Neural cell (in vitro differentiated cells): Measurements from ENCODE around the gene HIBCH.

Source experiments
- CTCF ChIP-seq: fragments of 450-650 bp; IDR thresholded peaks from 2 replicates; pipeline ENCODE4 v1.5.1; 2014; ENCODE audit warnings: antibody characterized with exemption, mild to moderate bottlenecking, moderate library complexity; ENCODE audit not compliant: poor library complexity, severe bottlenecking
- EP300 ChIP-seq: fragments of 450-650 bp; conservative IDR thresholded peaks from 2 replicates; pipeline ENCODE4 v1.6.1; 2014; ENCODE audit warnings: antibody characterized with exemption, mild to moderate bottlenecking, moderate library complexity; ENCODE audit not compliant: poor library complexity, severe bottlenecking
- EZH2 ChIP-seq: fragments of 200-600, 300-800 bp; shearing (Covaris generic), sonication (generic); IDR thresholded peaks from 2 replicates; pipeline ENCODE4 v1.6.1; 2014; ENCODE audit warnings: antibody characterized with exemption, low read length, borderline replicate concordance, mild to moderate bottlenecking; ENCODE audit not compliant: insufficient read depth, poor library complexity, severe bottlenecking
- POLR2AphosphoS5 ChIP-seq: IDR thresholded peaks from 2 replicates; pipeline ENCODE4 v1.6.1; 2012
- RAD21 ChIP-seq: fragments of 450-650 bp; conservative IDR thresholded peaks from 2 replicates; pipeline ENCODE4 v1.6.1; 2014; ENCODE audit warnings: antibody characterized with exemption, mild to moderate bottlenecking, moderate library complexity
- TAF1 ChIP-seq: IDR thresholded peaks from 2 replicates; pipeline ENCODE4 v1.6.1; 2012; ENCODE audit warnings: low read depth

DNA sequence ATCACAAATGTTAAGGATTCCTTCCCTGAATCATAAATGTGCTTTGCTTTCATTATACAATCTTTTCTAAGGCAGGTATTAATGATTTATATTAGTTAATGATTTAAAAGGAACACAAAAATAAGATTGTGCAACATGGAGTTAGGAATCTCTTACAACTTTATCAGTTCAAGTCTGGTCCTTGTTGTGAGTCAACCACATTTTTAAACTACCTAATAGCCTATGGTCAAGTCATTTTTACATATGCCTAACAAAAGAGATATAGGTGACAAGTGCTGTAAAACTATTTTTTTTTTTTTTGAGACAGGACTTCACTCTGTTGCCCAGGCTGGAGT is 15.6 kb upstream of the HIBCH start:
- TF ChIP-seq RAD21 (no peak), CTCF (no peak), EP300 (no peak), EZH2 (no peak), TAF1 (no peak), POLR2AphosphoS5 (no peak)
